Liver (tissue), 3 donors: ENCODE measurements around the gene SUCLA2.

Experiments used
- FOXA2 ChIP-seq: IDR thresholded peaks from 2 replicates; pipeline ENCODE4 v1.6.1; 2016; ENCODE audit warnings: antibody characterized with exemption
- RAD21 ChIP-seq, 2 donors: IDR thresholded peaks; 2 replicates each; pipeline ENCODE4 v1.6.1; 2016; ENCODE audit warnings: antibody characterized with exemption in 2 of 2, mild to moderate bottlenecking in 2 of 2
- RXRA ChIP-seq, 2 donors: IDR thresholded peaks; 2 replicates each; pipeline ENCODE4 v1.6.1; 2017 to 2018; ENCODE audit warnings: antibody characterized with exemption in 2 of 2, mild to moderate bottlenecking in 1 of 2
- SP1 ChIP-seq: IDR thresholded peaks from 2 replicates; pipeline ENCODE4 v1.6.1; 2018; ENCODE audit warnings: antibody characterized with exemption, mild to moderate bottlenecking
- YY1 ChIP-seq: IDR thresholded peaks from 2 replicates; pipeline ENCODE4 v1.6.1; 2016; ENCODE audit warnings: antibody characterized with exemption, mild to moderate bottlenecking
- TF ChIP-seq, protein P1 (sequence below): fragments of 150-350 bp; IDR thresholded peaks from 2 replicates; pipeline ENCODE4 v1.5.1; 2017; ENCODE audit warnings: improper control_type of control experiment, low read depth, low read length; ENCODE audit not compliant: missing input control
- TF ChIP-seq, protein P2 (sequence below): IDR thresholded peaks from 2 replicates; pipeline ENCODE4 v1.6.1; 2016; ENCODE audit warnings: antibody characterized with exemption, mild to moderate bottlenecking
- TF ChIP-seq, protein P3 (sequence below): IDR thresholded peaks from 2 replicates; pipeline ENCODE4 v1.6.1; 2016; ENCODE audit warnings: antibody characterized with exemption
- donor health status: healthy.
- donor health status: healthy.

DNA sequence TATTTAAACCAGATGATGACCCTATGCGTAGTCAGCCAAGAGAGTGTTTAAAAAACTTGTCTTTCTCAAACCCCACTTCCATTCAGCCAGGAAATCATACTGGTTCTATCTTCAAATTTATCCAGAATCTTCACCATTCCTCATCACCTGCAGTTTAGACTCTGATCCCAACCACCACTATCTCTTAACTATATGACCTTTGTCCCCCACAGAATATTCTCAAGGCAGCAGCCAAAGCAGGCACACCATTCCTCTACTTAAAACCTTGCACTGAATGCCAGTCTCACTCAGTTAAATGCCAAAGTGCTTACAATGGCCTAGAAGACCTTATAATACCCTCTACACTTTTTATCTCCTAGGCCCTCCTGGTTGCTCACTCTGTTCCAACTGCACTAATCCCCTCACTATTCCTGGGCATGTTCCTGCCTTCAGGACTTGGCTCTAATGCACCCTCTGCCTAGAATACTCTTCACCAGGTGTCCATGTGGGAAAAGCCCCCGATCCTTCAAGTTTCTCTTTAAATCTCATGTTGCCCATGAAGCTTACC is 10.1 kb downstream of the SUCLA2 start:
- no peak for TF ChIP-seq YY1
- TF ChIP-seq, protein P1, sequence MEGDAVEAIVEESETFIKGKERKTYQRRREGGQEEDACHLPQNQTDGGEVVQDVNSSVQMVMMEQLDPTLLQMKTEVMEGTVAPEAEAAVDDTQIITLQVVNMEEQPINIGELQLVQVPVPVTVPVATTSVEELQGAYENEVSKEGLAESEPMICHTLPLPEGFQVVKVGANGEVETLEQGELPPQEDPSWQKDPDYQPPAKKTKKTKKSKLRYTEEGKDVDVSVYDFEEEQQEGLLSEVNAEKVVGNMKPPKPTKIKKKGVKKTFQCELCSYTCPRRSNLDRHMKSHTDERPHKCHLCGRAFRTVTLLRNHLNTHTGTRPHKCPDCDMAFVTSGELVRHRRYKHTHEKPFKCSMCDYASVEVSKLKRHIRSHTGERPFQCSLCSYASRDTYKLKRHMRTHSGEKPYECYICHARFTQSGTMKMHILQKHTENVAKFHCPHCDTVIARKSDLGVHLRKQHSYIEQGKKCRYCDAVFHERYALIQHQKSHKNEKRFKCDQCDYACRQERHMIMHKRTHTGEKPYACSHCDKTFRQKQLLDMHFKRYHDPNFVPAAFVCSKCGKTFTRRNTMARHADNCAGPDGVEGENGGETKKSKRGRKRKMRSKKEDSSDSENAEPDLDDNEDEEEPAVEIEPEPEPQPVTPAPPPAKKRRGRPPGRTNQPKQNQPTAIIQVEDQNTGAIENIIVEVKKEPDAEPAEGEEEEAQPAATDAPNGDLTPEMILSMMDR, result no peak
- TF ChIP-seq, protein P2, sequence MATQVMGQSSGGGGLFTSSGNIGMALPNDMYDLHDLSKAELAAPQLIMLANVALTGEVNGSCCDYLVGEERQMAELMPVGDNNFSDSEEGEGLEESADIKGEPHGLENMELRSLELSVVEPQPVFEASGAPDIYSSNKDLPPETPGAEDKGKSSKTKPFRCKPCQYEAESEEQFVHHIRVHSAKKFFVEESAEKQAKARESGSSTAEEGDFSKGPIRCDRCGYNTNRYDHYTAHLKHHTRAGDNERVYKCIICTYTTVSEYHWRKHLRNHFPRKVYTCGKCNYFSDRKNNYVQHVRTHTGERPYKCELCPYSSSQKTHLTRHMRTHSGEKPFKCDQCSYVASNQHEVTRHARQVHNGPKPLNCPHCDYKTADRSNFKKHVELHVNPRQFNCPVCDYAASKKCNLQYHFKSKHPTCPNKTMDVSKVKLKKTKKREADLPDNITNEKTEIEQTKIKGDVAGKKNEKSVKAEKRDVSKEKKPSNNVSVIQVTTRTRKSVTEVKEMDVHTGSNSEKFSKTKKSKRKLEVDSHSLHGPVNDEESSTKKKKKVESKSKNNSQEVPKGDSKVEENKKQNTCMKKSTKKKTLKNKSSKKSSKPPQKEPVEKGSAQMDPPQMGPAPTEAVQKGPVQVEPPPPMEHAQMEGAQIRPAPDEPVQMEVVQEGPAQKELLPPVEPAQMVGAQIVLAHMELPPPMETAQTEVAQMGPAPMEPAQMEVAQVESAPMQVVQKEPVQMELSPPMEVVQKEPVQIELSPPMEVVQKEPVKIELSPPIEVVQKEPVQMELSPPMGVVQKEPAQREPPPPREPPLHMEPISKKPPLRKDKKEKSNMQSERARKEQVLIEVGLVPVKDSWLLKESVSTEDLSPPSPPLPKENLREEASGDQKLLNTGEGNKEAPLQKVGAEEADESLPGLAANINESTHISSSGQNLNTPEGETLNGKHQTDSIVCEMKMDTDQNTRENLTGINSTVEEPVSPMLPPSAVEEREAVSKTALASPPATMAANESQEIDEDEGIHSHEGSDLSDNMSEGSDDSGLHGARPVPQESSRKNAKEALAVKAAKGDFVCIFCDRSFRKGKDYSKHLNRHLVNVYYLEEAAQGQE, result no peak
- TF ChIP-seq, protein P3, sequence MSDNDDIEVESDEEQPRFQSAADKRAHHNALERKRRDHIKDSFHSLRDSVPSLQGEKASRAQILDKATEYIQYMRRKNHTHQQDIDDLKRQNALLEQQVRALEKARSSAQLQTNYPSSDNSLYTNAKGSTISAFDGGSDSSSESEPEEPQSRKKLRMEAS, result no peak
- no peak for TF ChIP-seq RAD21 (IDR thresholded peaks at IDR 0.05)
- TF ChIP-seq RXRA (IDR thresholded peaks at IDR 0.05), result no peak
- TF ChIP-seq FOXA2, result no peak
- TF ChIP-seq SP1, result no peak
